ENCODE results near the gene LYZL4.

GRCh38 chr3:42442640-42443039 is 32.2 kb upstream of the LYZL4 start:
- TF ChIP-seq POLR2AphosphoS5 (IDR thresholded peaks at IDR 0.05; ENCODE audit: low read depth) (no peak), CTCF (IDR thresholded peaks at IDR 0.05; ENCODE audit: insufficient read depth, low read length) (no peak), GABPA (IDR thresholded peaks at IDR 0.05; ENCODE audit: low read depth) (no peak), SPI1 (IDR thresholded peaks at IDR 0.05; ENCODE audit: borderline replicate concordance, low read depth) (no peak)
- TF ChIP-seq, protein P1, sequence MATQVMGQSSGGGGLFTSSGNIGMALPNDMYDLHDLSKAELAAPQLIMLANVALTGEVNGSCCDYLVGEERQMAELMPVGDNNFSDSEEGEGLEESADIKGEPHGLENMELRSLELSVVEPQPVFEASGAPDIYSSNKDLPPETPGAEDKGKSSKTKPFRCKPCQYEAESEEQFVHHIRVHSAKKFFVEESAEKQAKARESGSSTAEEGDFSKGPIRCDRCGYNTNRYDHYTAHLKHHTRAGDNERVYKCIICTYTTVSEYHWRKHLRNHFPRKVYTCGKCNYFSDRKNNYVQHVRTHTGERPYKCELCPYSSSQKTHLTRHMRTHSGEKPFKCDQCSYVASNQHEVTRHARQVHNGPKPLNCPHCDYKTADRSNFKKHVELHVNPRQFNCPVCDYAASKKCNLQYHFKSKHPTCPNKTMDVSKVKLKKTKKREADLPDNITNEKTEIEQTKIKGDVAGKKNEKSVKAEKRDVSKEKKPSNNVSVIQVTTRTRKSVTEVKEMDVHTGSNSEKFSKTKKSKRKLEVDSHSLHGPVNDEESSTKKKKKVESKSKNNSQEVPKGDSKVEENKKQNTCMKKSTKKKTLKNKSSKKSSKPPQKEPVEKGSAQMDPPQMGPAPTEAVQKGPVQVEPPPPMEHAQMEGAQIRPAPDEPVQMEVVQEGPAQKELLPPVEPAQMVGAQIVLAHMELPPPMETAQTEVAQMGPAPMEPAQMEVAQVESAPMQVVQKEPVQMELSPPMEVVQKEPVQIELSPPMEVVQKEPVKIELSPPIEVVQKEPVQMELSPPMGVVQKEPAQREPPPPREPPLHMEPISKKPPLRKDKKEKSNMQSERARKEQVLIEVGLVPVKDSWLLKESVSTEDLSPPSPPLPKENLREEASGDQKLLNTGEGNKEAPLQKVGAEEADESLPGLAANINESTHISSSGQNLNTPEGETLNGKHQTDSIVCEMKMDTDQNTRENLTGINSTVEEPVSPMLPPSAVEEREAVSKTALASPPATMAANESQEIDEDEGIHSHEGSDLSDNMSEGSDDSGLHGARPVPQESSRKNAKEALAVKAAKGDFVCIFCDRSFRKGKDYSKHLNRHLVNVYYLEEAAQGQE (IDR thresholded peaks at IDR 0.05; ENCODE audit: insufficient replicate concordance, low read depth) = no peak
